Superior temporal gyrus (tissue), 1 donor: ENCODE measurements around the gene EGFLAM.
A peak's percentile ranks its signal among the peaks of the same experiment; 100 is the strongest.
"Not testable (repeated sequence)": the region's sequence is repeated elsewhere in the genome, so short reads cannot be mapped to it uniquely, and the experiment has no call there.

Experiments
- DNase-seq: peaks from one replicate; pipeline ENCODE4 v3.0.0-alpha.2; 2016; ENCODE audit errors: extremely low spot score

EGFLAM gene

GRCh38 chr5:38376404-38376803, 118.0 kb downstream of the EGFLAM start:
- DNase-seq, result no peak

DNA sequence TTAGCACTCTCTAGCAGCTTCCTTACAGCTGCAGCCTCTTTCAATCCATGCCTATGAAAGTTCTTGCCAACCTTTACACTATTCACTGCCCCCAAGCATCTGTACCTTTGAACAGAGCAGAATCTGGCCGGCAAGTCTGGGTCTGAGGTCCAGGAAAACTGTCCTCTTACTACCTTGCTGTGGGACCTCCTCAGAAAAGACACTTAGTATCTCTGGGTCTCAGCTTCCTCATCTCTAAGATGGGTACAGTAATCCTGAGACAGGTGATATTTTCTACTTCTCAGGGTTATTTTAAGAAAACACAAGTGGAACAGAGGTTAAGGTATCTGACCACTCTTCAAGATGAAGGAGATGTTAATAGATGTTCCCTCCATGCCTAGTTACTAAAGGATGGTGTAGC, 120.2 kb downstream of the EGFLAM start:
- DNase-seq, result no peak

DNA sequence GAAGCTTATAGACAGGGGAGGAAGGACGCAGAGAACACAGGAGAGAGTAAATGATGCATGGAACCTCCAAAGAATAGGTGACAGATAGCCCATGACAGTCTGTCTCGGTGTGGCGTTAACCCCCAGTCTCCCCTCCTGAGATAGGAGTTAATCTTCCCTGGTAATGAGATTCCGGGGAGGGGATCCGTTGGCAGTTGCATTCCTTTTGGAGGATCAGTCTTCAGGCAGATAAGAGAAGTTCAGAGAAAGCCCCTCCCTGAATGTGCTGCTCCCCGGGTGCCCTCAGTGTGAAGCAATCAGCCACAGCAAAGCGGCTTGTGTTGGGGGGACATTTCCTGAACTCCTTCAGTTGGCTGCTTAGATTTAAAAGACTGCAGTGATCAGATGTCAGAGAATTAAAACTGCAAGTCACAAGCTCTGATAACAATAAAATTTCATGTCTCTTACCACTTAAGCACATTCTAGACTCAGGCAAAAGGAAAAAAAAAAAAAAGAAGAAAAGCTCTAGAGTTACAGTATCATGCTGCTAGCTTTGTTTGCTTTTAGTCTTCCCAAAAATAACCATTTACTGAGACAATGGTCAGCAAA, 121.1 kb downstream of the EGFLAM start:
- DNase-seq, result no peak

DNA sequence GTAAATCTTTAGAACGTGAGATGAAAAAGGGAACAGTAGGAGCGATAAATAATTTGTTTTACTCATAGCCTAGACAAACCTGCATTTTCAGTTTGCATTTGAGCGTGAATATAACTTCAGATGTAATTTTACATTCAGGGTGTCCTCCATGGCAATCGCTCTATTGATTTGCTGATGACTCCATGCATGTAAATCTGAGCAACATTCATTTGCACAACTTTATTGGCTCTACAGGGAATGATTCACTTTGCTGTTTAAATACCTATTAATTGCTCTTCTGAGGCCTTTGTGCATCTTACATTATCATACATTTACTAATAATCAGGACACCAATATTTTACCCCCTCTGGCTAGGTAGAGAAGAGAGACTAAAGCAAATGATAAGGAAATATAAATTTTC, 122.2 kb downstream of the EGFLAM start:
- no peak for DNase-seq

DNA sequence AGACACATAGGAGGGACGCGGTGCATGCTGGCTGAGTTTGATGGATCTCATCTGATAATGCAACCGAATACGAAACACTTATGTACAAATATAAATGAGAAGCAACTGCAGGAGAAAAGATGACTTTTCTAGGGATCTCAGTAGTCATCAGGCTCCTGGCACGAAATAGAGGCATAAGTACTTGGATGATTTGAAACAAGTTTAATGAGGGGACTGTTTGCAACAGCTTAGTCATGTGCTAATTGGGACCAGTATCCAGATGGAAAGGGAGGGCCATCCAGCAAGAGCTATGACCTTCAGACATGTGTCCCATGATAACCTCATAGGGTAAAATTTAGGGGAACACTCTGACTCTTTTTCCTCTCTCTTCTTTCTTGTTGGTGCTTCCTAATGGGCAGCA, 123.0 kb downstream of the EGFLAM start:
- no peak for DNase-seq

DNA sequence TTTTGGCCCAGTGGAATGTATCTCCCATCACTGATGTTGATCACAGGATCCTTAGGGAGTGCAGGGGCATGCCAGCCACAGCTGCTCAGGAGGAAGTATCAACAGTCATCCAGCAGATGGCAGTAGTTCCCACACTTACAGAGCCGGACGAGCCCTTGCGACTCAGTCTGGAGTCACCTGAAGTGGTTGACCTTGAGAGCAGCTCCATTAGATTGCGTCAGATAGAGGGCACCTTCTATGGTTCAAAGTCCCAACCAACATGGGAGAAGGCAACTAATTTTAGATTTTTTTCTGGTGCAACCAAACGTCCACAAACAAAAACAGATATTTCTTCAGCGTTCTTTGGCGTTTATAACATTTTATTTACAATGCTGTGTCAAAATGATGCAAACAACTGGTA, 124.5 kb downstream of the EGFLAM start:
- DNase-seq, result peak; percentile 86

DNA sequence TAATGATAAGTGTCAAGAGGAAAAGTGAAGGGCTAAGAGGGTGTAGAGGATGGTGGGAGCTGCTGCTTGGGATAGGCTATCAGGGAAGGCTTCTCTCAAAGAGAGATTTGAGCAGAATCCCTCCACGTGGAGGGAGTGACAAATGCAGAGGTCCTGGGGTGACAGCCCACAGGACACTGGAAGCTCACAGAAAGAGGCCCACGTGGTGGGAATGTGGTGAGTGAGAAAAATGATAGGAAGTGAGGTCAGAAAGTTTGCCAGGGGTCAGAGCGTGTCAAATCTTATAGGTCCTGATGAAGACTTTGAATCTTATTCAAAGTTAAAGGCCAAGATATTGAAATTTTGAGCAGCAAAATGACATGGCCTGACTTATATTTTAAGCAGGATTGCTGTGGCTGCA, 125.3 kb downstream of the EGFLAM start:
- DNase-seq, result no peak

- no peak for DNase-seq
These were observed 126.0 kb downstream of the EGFLAM start for GRCh38 chr5:38384396-38384795.

- no peak for DNase-seq
These were observed 128.8 kb downstream of the EGFLAM start for GRCh38 chr5:38387161-38387560.

DNA sequence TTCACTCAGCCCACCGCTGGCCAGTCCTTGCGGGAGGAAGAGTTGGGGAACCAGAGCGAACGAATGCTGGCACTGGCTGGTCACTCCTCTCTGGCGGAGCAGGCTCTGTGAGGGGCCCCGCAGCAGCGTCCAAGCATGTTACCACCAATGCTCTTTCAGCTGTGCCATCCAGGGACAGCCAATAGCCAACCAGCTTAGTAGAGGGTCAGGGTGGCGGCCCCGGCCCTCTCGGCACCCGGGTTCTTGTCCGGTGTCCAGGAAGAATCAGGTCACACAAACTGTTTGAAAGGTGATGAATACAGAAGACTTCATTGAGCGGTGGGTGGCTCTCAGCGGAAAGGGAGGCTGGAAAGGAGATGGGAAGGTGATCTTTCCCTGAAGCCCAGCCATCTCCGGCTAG, 135.3 kb downstream of the EGFLAM start:
- DNase-seq, result no peak

DNA sequence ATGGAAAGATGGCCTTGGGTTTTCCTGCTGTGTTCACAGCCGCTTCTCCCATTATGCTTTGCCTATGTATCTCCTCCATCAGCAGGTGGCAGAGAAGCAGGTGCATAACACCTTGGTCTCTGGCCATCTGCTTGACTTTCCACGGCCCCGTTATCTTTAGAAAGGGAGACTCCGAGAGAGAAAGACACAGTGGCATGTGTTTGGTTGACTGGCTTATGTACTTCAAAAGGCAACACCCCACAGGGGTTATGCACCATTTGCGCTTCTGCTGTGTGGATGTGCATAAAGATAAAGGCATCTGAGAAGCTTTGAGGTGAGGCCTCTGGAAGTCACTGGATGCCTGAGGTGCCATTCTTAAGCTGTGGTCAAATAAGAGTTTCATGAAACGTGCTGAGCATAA, 138.4 kb downstream of the EGFLAM start:
- DNase-seq, result no peak

DNA sequence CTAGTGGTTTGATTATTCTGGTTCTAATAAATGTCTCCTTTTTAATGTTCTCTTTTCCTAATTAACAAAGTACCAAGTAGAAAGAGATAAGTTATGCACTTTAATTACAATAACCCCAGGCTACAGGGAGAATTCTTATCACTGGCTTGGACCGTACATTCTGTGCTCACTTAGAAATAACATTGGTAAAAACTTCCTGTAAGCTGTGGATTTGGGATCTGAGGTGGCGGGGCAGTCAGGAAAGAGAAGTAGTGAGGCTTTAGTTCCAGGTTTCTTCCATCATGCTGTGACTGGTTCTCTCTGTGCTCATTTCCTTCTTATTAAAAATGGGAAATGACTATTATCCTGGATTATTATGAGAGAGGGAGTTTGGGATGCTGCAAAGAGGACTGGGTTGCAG, 142.0 kb downstream of the EGFLAM start:
- DNase-seq, result no peak

DNA sequence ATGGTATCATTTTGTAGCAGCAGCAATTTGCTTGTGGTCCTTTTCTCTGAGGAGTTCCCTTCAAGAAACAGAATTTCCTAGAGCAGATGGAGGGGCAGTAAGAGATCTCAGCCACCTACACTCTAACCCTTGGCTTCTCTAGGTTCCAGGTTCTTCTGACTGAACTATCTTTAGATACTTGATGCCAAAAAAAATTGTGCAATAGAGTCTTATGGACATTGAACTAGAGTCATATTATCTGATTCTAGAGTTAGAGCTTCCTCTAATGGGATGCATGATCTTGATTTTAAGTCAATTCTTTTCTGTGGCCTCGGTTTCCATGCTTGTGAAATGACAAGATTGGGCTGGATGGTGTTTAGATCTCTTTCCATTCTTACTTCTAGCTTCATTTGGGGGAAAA, 142.8 kb downstream of the EGFLAM start:
- no peak for DNase-seq

- no peak for DNase-seq
These were observed 145.0 kb downstream of the EGFLAM start for GRCh38 chr5:38403406-38403805.

DNA sequence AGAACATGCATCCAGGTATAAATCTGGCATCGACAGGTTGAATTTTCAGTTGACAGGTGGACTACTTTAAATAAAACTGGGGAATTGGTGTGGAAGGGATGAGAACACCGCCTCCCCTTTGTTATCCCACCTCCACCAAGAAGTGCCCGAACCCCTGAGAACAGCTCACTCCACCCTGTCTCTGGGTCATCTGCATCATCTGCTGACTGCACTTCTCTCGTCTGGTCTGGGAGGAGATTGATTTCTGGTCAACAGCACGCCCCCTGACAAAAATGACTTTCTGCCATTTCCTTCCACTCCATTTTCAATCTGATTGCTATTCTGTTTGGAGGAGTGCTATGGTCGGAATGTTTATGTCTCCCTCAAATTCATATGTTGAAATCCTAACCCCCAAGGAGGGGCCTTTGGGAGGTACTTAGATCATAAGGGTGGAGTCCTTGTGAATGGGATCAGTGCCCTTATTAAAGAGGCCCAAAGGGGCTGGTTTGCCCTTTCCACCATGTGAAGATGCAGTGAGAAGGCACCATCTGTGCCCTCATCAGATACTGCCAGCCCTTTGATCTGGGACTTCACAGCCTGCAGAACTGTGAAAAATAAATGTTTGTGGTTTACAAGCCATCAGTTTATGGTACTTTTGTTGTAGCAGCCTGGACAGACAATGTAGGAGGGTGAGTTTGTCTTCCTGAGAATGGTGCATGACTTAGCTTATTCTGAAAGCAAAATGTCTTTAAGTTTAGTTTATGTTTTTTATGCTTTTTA, 145.7 kb downstream of the EGFLAM start:
- DNase-seq, result no peak

DNA sequence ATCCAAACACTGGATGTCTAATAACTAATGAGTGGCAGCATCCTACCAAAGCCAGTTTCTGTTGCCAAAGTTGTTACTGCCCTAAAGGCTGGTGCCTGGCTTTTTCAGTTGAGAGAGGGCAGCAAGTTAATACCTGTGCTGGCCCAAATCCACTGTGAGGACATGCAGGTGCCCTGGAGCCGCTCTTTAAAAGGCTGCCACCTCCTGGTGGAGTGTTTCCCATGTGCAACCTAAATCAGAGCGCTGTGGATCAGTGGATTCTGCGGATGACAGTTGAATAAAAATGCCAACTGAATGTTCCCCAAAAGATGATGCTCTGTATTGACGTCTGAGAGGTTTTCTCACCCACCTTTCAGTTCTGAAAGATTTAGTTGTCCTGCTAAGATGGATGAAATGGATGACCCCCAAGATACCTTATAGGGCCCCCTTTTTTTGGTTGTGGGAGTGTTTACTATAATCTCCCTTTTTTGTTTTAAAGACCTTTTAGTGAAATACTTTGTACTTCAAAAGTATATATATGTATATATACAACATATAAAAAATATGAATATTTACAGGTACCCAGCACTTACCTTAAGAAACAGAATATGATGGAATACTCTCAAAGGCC, 146.4 kb downstream of the EGFLAM start:
- DNase-seq, result no peak

GRCh38 chr5:38408446-38409198, 150.3 kb downstream of the EGFLAM start:
- no peak for DNase-seq

DNA sequence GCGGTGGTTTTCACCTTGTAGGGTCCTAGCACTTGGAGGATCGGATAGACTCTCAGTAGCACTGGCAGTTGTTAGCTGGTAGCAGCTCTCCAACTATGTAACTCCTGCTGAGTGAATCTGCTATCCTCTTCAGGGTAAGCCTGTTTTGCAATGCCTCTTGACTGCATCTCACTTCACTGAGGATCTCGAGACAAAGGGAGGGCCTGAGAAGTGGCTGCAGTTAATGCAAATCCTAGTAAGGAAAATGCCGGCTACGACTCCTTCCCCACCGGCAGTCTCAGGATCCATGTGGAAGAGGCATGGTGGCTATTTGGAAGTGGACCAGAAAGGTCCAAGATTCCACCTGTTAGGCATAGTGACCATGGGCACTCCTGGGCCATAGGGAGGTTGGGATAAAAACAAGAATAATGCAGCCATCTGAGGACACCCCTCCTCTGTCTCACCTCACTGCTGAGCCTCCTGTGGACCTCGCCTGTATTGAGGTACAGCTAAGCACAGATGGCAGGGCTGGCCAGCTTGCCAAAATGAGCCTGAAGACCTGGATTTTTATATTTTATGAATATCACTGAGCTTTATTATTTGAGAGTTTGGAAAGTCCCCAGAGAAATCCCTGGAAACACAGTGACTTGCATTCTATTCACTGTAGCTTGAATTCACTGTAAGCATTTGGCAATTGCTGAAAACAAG, 152.1 kb downstream of the EGFLAM start:
- DNase-seq, result no peak

GRCh38 chr5:38413696-38414095, 155.3 kb downstream of the EGFLAM start:
- DNase-seq, result no peak

- no peak for DNase-seq
These were observed 156.0 kb downstream of the EGFLAM start for GRCh38 chr5:38414348-38414747.

GRCh38 chr5:38415772-38416171, 157.4 kb downstream of the EGFLAM start:
- DNase-seq, result not testable (repeated sequence)

DNA sequence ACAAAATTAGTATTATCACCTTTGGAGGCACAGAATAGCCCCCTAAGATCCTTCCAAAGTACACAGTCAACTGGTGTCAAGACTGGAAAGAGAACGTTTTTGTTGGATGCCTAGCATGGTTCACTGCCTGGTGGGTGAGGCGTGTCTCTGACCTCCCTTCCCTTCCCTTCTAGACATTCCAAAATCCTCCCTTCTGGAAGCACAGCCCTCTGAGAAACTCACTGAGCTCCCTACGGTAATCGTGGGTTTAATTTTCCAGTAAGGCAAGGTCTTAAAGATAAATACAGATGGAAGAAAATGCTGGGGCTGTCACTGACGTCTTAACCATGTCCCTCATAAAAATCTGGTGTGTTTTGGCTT, 159.3 kb downstream of the EGFLAM start:
- no peak for DNase-seq
